Astrocyte (in vitro differentiated cells and primary cell): ENCODE data around the gene MCF2L2.

Source experiments
- CTCF ChIP-seq: IDR thresholded peaks from 2 replicates; pipeline ENCODE4 v1.5.1; 2011; ENCODE audit warnings: low read depth, mild to moderate bottlenecking, inconsistent platforms, low read length, moderate library complexity; ENCODE audit not compliant: insufficient read depth
- EZH2 ChIP-seq: IDR thresholded peaks from 2 replicates; pipeline ENCODE4 v1.6.1; 2012; ENCODE audit warnings: mild to moderate bottlenecking, low read length, inconsistent platforms; ENCODE audit not compliant: insufficient read depth

DNA sequence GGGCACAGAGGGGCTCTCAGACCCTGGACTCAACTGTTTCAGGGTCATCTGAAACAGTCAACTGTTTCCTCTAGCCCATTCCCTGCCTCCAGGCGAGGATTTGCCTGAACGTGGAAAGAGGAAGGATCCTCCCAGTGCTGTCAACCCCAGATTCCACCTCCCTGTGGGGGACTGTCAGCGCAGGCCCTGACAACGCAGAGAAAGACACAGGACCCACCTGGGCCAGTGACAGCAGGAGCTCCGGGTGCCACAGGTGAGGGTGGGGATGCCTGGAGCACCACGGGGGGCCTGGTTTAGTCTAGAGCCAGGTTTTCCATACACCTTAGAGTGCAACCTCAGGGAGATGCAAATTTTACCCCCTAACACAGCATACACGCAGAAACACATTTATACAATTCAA is 246.3 kb downstream of the MCF2L2 start:
- TF ChIP-seq CTCF (no peak), EZH2 (no peak)
